ENCODE results near the gene TNFSF15.

Gene TNFSF15

DNA sequence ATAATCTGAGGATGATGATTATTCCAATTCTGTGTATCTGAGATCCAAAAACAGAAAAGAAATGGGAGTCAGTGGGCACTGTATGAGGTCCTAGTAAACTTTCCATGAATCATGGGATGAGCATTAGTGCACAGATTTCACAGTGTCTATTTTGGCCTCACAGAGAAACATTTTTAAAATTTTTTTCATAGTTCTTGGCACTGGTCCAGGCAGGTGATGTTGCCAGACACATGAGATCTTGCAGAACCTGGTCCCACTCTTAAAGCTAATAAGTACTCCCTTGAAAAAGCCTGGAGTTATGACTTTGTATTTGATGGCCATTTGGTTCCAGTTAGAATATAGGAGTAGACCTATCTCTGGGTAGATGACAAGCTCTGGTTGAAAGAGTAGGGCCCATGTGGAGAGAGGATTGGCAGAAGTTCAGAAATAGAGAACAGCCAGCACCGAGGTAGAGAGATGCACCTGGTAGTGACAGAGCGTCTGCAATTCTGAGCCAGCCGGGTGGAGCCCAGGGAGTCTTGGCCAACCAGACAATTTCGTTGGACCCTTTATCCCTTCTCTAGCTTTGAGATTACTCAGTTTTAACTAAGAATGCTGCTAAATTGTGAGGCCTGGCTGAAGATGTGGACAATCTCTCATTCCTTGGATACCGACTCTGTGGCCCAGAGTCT is 6.3 kb upstream of the TNFSF15 start:
- Mint-ChIP-seq H3K4me3 (no peak overlapping the region), H3K27ac (no peak overlapping the region), H3K9me3 (peaks cover 4% of the 10 kb centered on the region), H3K36me3 (peaks cover 8% of the 10 kb centered on the region), H3K27me3 (peaks cover 11% of the 10 kb centered on the region), H3K4me1 (peaks cover 8% of the 10 kb centered on the region)
- no peak for DNase-seq
- CTCF ChIA-PET = interaction anchor here (1.0 to 1.4 kb wide), 4 partner anchors 8 to 201 kb away, joined by 3 to 5 read pairs (median 4); no protein-coding TSS in a partner anchor

DNA sequence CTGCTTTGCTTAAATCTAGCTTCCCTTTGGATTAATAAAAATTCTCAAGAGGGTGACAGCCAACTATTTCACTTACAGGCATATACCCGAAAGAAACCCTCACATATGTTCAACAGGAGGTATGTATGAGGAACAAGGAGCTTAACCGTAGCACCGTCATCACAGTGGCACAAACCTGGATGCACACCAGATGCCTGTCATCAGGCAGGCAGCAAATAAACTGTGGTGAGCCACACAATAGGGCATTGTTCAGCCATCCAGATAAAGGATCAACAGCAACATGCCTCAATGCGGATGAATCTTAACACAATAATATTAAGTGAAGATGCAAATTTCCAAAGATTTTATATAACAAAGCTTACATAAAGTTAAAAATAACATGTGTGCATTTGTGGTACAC is 5.5 kb upstream of the TNFSF15 start:
- Mint-ChIP-seq H3K36me3 (peaks cover 8% of the 10 kb centered on the region), H3K27me3 (peaks cover 11% of the 10 kb centered on the region), H3K9me3 (peaks cover 4% of the 10 kb centered on the region), H3K27ac (no peak overlapping the region), H3K4me1 (peaks cover 16% of the 10 kb centered on the region), H3K4me3 (no peak overlapping the region)
- DNase-seq = no peak
- CTCF ChIA-PET = interaction anchor here (1.0 to 1.4 kb wide), 3 partner anchors 9 to 96 kb away, joined by 3 to 5 read pairs (median 3); no protein-coding TSS in a partner anchor

- peaks cover 8% of the 10 kb centered on the region for H3K36me3 Mint-ChIP-seq
- H3K4me1 Mint-ChIP-seq = peaks cover 22% of the 10 kb centered on the region
- peaks cover 4% of the 10 kb centered on the region for H3K9me3 Mint-ChIP-seq
- peaks cover 11% of the 10 kb centered on the region for H3K27me3 Mint-ChIP-seq
- no peak overlapping the region for H3K27ac Mint-ChIP-seq
- no peak for DNase-seq
- no peak overlapping the region for H3K4me3 Mint-ChIP-seq
- CTCF ChIA-PET = interaction anchor here (1.4 kb wide), 1 partner anchor 9 kb away, joined by 5 read pairs; no protein-coding TSS in a partner anchor
Observed at GRCh38 chr9:114810614-114811013, 4.8 kb upstream of the TNFSF15 start.

- Mint-ChIP-seq H3K27ac (no peak overlapping the region), H3K27me3 (peaks cover 16% of the 10 kb centered on the region), H3K4me3 (peak overlapping the region; percentile 77), H3K36me3 (peaks cover 13% of the 10 kb centered on the region), H3K4me1 (peaks cover 45% of the 10 kb centered on the region), H3K9me3 (no peaks in the 10 kb centered on the region)
- no peak for DNase-seq
- CTCF ChIA-PET = interaction anchor here (0.9 to 1.4 kb wide), 4 partner anchors 13 to 208 kb away, joined by 3 to 5 read pairs (median 4); no protein-coding TSS in a partner anchor
Observed at GRCh38 chr9:114806526-114806900, 674 bp upstream of the TNFSF15 start.

DNA sequence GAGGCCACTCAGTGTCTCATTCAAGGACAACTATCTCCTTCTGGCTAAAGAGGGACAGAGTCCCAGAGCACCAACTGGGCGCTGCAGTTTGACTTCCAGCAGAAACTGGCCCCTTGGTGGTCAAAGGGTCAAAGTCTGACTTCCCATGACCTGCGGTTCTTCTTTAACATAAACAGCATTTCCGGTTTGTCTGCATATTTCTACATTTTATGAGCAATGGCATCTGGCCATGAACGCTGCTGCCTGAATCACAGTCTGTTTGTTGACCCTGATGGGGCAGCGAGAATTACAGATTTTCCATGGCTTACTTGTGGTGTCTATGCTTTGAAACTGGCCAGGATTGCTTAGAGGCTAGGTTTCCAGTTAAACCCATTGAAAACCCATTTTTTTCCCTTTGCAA is 1.3 kb downstream of the TNFSF15 start:
- Mint-ChIP-seq H3K27me3 (peaks cover 23% of the 10 kb centered on the region), H3K4me3 (peak overlapping the region; percentile 3), H3K9me3 (no peaks in the 10 kb centered on the region), H3K36me3 (peaks cover 16% of the 10 kb centered on the region), H3K27ac (no peak overlapping the region), H3K4me1 (peaks cover 45% of the 10 kb centered on the region)
- CTCF ChIA-PET = no interaction called here
- DNase-seq = no peak

GRCh38 chr9:114803479-114804265 is 2.2 kb downstream of the TNFSF15 start:
- Mint-ChIP-seq H3K4me1 (peaks cover 45% of the 10 kb centered on the region), H3K36me3 (peaks cover 14% of the 10 kb centered on the region), H3K4me3 (no peak overlapping the region), H3K27me3 (peaks cover 19% of the 10 kb centered on the region), H3K27ac (no peak overlapping the region), H3K9me3 (no peaks in the 10 kb centered on the region)
- CTCF ChIA-PET = interaction anchor here (0.7 kb wide), 1 partner anchor 105 kb away, joined by 3 read pairs; no protein-coding TSS in a partner anchor
- no peak for DNase-seq

DNA sequence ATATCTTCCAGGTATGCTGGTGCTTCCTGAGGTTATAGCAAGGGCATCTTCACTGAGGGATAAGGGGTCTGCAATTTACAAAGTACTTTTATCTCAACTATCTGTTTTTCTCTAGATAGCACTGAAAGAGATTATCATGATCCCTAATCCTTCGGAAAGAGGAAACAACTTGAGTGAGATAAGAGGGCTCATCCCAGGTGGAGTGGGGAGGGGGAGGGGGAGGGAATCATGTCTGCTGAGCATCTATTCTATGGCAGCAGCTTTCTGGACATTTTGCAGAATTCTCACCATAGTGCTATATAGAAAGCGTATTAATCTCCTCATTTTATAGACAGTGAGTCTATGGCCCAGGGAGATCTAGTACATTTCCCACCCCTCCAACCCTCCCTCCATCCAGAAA is 5.9 kb downstream of the TNFSF15 start:
- DNase-seq = no peak
- CTCF ChIA-PET = no interaction called here
- Mint-ChIP-seq H3K27me3 (peaks cover 19% of the 10 kb centered on the region), H3K36me3 (peaks cover 14% of the 10 kb centered on the region), H3K9me3 (peaks cover 2% of the 10 kb centered on the region), H3K27ac (no peak overlapping the region), H3K4me3 (no peak overlapping the region), H3K4me1 (peaks cover 18% of the 10 kb centered on the region)

DNA sequence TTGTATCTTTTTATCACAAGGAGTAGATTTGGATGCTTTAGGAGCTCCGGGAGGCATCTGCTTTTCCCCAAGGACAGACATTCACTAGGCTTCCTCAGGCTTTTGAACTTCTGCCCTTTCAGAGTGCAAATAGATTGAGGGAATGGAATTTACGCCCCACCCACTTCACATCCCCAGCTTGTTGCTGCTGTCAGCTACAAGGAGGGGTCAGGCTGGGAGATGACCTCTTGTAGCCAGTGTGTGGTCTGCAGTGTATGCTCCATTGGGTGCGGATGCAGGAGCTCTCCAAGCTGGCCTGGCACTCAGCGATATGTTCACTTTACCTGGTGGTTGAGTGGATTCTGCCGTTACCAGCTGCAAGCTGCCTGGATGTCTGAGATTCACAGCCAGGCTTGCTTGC is 6.4 kb downstream of the TNFSF15 start:
- CTCF ChIA-PET = interaction anchor here (0.6 kb wide), 1 partner anchor 215 kb away, joined by 3 read pairs; no protein-coding TSS in a partner anchor
- Mint-ChIP-seq H3K4me1 (peaks cover 14% of the 10 kb centered on the region), H3K9me3 (peaks cover 3% of the 10 kb centered on the region), H3K4me3 (no peak overlapping the region), H3K27ac (no peak overlapping the region), H3K36me3 (peaks cover 16% of the 10 kb centered on the region), H3K27me3 (peaks cover 19% of the 10 kb centered on the region)
- no peak for DNase-seq

GRCh38 chr9:114798780-114799427 is 6.9 kb downstream of the TNFSF15 start:
- Mint-ChIP-seq H3K36me3 (peaks cover 16% of the 10 kb centered on the region), H3K27ac (no peak overlapping the region), H3K4me1 (peaks cover 8% of the 10 kb centered on the region), H3K4me3 (no peak overlapping the region), H3K9me3 (peaks cover 4% of the 10 kb centered on the region), H3K27me3 (peaks cover 19% of the 10 kb centered on the region)
- CTCF ChIA-PET = interaction anchor here (0.6 kb wide), 1 partner anchor 215 kb away, joined by 3 read pairs; no protein-coding TSS in a partner anchor
- DNase-seq = no peak

DNA sequence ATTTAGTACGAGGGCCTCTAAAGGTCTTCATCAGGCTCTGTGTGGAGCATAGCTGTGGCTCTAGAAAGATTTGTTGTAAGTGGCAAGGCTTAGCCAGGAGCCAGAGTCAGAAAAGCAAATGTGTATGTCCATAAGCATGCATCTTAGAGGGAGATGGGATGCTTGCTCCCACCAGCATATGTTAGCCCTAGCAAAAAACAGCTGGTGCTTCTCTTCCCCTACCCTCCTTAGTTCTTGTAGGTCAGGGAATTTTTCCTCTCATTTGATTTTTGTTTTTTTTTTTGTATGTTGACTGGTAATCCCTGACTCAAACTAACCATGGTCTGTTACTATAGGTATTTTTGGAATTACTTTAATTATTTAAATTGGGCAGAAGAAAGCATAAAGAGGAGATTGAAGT is 7.7 kb downstream of the TNFSF15 start:
- Mint-ChIP-seq H3K4me1 (peaks cover 2% of the 10 kb centered on the region), H3K27me3 (peaks cover 14% of the 10 kb centered on the region), H3K27ac (no peak overlapping the region), H3K4me3 (no peak overlapping the region), H3K36me3 (peaks cover 8% of the 10 kb centered on the region), H3K9me3 (peaks cover 4% of the 10 kb centered on the region)
- CTCF ChIA-PET = no interaction called here
- no peak for DNase-seq

DNA sequence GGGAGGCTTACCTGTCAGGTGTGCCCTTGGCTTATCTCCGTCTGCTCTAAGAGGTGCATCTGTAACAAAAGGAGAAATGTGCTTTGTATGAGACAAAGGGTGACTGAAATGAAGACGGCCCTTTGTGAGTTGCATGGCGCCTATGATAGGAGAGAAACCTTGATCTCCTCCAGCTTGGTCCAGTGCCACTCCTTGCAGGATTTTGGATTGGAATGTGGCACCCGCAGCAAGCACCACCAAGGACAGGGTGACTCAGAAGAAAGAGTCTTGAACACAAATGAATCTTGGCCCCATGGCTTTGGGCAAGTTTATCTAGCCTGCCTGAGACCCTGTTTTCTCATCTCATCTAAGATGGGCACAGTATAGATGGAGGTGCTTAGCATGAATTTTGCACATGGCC is 13.4 kb downstream of the TNFSF15 start:
- H3K27ac Mint-ChIP-seq = no peak overlapping the region
- no peaks in the 10 kb centered on the region for H3K4me1 Mint-ChIP-seq
- DNase-seq = no peak
- H3K9me3 Mint-ChIP-seq = peaks cover 4% of the 10 kb centered on the region
- CTCF ChIA-PET = no interaction called here
- H3K27me3 Mint-ChIP-seq = peaks cover 3% of the 10 kb centered on the region
- H3K4me3 Mint-ChIP-seq = no peak overlapping the region
- H3K36me3 Mint-ChIP-seq = peaks cover 37% of the 10 kb centered on the region

DNA sequence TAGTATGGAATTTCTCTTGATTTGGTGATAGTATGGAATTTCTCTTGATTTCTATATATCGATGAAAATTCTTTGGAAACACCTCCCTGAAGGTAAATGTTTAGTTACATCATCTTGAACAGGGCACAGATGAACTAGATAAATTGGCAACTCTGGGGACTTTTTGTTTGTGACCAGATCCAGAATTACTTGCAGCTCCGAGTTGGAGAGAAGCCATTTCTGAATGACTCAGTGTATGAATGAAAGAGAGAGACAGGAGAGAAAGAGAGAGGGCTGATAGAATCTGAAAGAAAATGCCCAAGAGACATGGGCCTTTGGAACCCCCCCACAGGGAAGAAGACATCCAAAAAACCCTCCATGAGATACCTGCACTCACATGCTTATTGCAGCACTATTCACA is 14.1 kb downstream of the TNFSF15 start:
- Mint-ChIP-seq H3K27ac (no peak overlapping the region), H3K27me3 (peaks cover 3% of the 10 kb centered on the region), H3K4me3 (no peak overlapping the region), H3K4me1 (no peaks in the 10 kb centered on the region), H3K36me3 (peaks cover 37% of the 10 kb centered on the region), H3K9me3 (peaks cover 4% of the 10 kb centered on the region)
- no peak for DNase-seq
- CTCF ChIA-PET = no interaction called here

DNA sequence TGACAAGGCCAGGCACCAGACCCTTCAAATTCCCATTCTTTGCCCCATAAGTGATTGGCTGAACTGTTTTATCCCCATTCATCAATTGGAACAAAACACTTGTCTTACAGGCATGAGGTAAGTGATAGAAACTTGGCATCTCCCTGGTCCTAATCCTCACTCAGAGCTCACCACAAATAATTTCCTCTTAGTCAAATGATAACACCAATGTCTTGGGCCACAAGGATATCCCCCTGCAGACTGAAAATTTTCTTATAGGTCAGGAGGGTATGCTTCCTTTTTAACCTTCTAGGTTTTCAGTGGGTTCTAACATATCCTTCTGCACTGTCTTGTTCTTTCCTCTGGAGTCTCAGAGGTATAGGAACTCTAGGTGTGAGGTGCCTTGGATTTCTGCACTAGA is 14.5 kb downstream of the TNFSF15 start:
- peaks cover 3% of the 10 kb centered on the region for H3K27me3 Mint-ChIP-seq
- CTCF ChIA-PET = interaction anchor here (1.4 kb wide), 1 partner anchor 35 kb away, joined by 4 read pairs; no protein-coding TSS in a partner anchor
- H3K4me1 Mint-ChIP-seq = no peaks in the 10 kb centered on the region
- no peak for DNase-seq
- no peak overlapping the region for H3K27ac Mint-ChIP-seq
- H3K4me3 Mint-ChIP-seq = no peak overlapping the region
- H3K36me3 Mint-ChIP-seq = peaks cover 37% of the 10 kb centered on the region
- H3K9me3 Mint-ChIP-seq = peaks cover 4% of the 10 kb centered on the region

DNA sequence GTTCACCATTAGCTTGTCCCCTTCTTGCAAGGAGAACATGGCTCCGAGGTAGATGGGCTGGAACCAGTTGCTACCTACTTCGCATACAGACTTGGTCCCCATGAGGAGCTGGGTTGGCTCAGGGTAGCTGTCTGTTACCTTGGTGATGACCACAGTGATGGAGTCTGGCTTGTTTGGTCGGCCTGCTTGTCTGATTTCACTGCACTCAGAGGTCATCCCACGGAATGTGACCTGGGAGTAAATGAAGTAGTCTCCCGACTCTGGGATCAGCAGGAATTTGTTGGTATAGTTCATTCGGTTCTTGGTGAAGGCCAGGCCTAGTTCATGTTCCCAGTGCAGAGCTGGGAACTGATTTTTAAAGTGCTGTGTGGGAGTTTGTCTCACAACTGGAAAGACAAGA is 15.3 kb downstream of the TNFSF15 start:
- CTCF ChIA-PET = interaction anchor here (1.4 kb wide), 1 partner anchor 35 kb away, joined by 4 read pairs; no protein-coding TSS in a partner anchor
- H3K4me1 Mint-ChIP-seq = no peaks in the 10 kb centered on the region
- H3K4me3 Mint-ChIP-seq = no peak overlapping the region
- H3K9me3 Mint-ChIP-seq = peaks cover 2% of the 10 kb centered on the region
- DNase-seq = no peak
- H3K27me3 Mint-ChIP-seq = peaks cover 3% of the 10 kb centered on the region
- H3K27ac Mint-ChIP-seq = no peak overlapping the region
- peaks cover 42% of the 10 kb centered on the region for H3K36me3 Mint-ChIP-seq
